ENCODE data around the gene SRD5A1. TPM values are rescaled to one million over a fixed set of nuclear protein-coding genes. Genes with fewer than 3 reads are reported as not detected.

SRD5A1 gene
- total and polyA plus RNA-seq, 7 experiments from 2014 or later, result 2.9 to 11.9 (median 6.3) TPM

DNA sequence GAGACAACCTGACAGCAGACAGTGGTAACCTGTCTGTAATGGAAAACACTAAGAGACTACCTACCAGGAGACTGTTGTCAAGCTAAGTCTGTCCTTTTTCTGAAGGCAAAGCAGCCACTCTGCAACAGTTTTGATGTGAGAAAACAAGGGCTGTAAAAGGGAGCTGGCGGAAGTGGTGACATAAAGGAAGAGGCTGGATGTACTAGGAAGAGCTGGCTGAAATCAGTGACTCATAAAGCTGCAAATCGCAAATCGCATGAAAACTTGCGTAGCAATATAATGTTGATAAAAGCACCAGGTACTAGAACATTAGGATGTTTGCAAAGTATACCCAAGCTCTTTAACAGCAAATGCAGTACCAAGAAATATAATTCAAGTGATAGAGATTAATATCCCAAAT is 1.8 kb upstream of the SRD5A1 start:
- intact Hi-C loops (cut with micrococcal nuclease), result loop anchor here (5.0 kb wide), 2 partner anchors 1236 to 1826 kb away; partner anchors contain the start of genes FASTKD3 (in 1 of the 2) and MTRR (in 1 of the 2)
- CTCF ChIA-PET, result interaction anchor here (1.6 kb wide), 1 partner anchor 114 kb away, joined by 4 read pairs; no protein-coding TSS in a partner anchor
- no peaks in the 10 kb centered on the region for H3K27me3 ChIP-seq (ENCODE audit: control insufficient read depth in 2 of 2, insufficient read depth in 2 of 2, low read length in 2 of 2)
- Mint-ChIP-seq H3K27ac (peak overlapping the region in 8 of 9 donors; percentile 23 to 96 (median 76)), H3K4me1 (peaks cover 33 to 59% (median 52%) of the 10 kb centered on the region in 7 donors), H3K27me3 (no peaks in the 10 kb centered on the region), H3K9me3 (no peaks in the 10 kb centered on the region), H3K4me3 (peak overlapping the region; percentile 71 to 98 (median 93)), H3K36me3 (peaks cover 2 to 37% (median 15%) of the 10 kb centered on the region in 5 donors)
- H3K4me1 ChIP-seq (ENCODE audit: control insufficient read depth in 2 of 2, insufficient read depth in 2 of 2, low read length in 2 of 2), result peaks cover 15 to 22% of the 10 kb centered on the region in 2 donors
- no peak for DNase-seq
- H3K36me3 ChIP-seq (ENCODE audit: control insufficient read depth in 2 of 3, insufficient read depth in 3 of 3, low read length in 3 of 3), result peaks cover 4 to 32% (median 11%) of the 10 kb centered on the region in 3 experiments
- H3K27ac ChIP-seq (ENCODE audit: low read depth, low read length), result no peak overlapping the region
- H3K4me3 ChIP-seq (ENCODE audit: low read length), result peak overlapping the region; percentile 92
- H3K9me3 ChIP-seq (ENCODE audit: control insufficient read depth in 2 of 3, low read length in 3 of 3), result no peaks in the 10 kb centered on the region
- POLR2A ChIA-PET, result interaction anchor here (2.2 kb wide), 1 partner anchor 91 kb away, joined by 6 read pairs; no protein-coding TSS in a partner anchor
- no peak for ATAC-seq

DNA sequence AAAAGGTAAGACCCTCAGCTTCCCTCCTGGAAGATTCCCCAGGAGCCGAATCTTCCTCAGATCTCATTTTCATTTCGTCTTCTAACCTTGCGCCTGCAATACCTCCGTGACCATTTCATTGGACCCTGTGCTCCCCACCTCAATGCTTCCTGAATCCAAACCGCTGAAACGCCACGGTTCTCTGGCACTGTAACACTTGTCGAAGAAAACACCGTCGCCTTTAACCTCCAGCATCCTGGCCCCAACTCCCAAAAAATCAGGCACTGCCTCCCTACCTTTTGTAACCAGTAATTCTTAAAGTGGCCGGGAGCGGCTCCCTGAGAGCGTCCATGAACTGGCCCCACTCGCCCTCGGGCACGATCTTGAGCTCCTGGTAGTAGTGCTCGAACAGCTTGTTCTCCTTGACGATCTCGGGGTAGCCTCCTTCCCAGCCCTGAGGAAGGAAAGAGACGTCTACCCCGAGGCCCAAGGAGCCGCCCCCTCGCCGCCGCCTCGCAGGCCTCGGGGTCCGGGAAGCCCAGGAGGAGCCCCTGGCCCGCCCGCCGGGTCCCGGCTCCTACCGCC is 834 bp upstream of the SRD5A1 start:
- Histone ChIP-seq H3K4me1 (ENCODE audit: control insufficient read depth in 2 of 2, insufficient read depth in 2 of 2, low read length in 2 of 2) (peaks cover 15 to 22% of the 10 kb centered on the region in 2 donors), H3K36me3 (ENCODE audit: control insufficient read depth in 2 of 3, insufficient read depth in 3 of 3, low read length in 3 of 3) (peaks cover 4 to 27% (median 11%) of the 10 kb centered on the region in 3 experiments), H3K9me3 (ENCODE audit: control insufficient read depth in 2 of 3, low read length in 3 of 3) (no peaks in the 10 kb centered on the region), H3K4me3 (ENCODE audit: low read length) (peak overlapping the region; percentile 92), H3K27me3 (ENCODE audit: control insufficient read depth in 2 of 2, insufficient read depth in 2 of 2, low read length in 2 of 2) (no peaks in the 10 kb centered on the region), H3K27ac (ENCODE audit: low read depth, low read length) (peak overlapping the region; percentile 83)
- CTCF ChIA-PET, result interaction anchor here (0.8 to 1.6 kb wide), 5 partner anchors 84 to 277 kb away, joined by 3 to 4 read pairs (median 3); no protein-coding TSS in a partner anchor
- intact Hi-C loops (cut with micrococcal nuclease), result loop anchor here (2.0 to 5.0 kb wide), 6 partner anchors 196 to 1825 kb away; partner anchors contain the start of genes FASTKD3 (in 2 of the 2) and MTRR (in 2 of the 2)
- peak overlapping the region; percentile 76 to 99 (median 92) for H3K27ac Mint-ChIP-seq
- H3K27me3 Mint-ChIP-seq, result no peaks in the 10 kb centered on the region
- DNase-seq, result no peak
- peaks cover 0 to 32% (median 12%) of the 10 kb centered on the region in 5 donors for H3K36me3 Mint-ChIP-seq
- no peak for ATAC-seq
- peaks cover 30 to 55% (median 49%) of the 10 kb centered on the region in 7 donors for H3K4me1 Mint-ChIP-seq
- POLR2A ChIA-PET, result interaction anchor here (0.7 to 2.2 kb wide), 10 partner anchors 9 to 1239 kb away, joined by 4 to 13 read pairs (median 6); partner anchors contain the start of genes ICE1, MED10 and TENT4A
- H3K4me3 Mint-ChIP-seq, result peak overlapping the region; percentile 89 to 98 (median 95)
- no peaks in the 10 kb centered on the region for H3K9me3 Mint-ChIP-seq

DNA sequence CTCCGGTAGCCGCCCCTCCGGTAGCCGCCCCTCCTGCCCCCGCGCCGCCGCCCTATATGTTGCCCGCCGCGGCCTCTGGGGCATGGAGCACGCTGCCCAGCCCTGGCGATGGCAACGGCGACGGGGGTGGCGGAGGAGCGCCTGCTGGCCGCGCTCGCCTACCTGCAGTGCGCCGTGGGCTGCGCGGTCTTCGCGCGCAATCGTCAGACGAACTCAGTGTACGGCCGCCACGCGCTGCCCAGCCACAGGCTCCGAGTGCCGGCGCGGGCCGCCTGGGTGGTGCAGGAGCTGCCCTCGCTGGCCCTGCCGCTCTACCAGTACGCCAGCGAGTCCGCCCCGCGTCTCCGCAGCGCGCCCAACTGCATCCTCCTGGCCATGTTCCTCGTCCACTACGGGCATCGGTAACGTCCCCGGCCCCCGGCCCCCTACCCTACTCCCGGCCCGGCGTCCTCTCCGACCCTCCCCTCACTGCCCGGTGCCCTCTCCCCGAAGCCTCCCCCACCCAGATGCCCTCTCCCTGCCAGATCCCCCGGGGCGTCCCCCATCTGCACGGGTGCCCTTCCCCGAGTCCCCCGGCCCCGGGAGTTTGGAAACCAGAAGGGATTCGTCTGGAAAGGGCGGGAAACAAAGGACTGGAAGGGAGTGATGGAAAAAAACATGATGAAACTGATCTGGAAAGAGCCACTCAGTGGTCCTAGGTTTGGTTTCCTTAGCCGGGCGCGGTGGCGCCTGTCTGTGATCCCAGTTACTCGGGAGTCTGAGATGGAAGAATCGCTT is 417 bp downstream of the SRD5A1 start:
- H3K36me3 Mint-ChIP-seq, result peaks cover 0 to 30% (median 12%) of the 10 kb centered on the region in 5 donors
- no peaks in the 10 kb centered on the region for H3K27me3 ChIP-seq (ENCODE audit: control insufficient read depth in 2 of 2, insufficient read depth in 2 of 2, low read length in 2 of 2)
- peak overlapping the region; percentile 83 for H3K27ac ChIP-seq (ENCODE audit: low read depth, low read length)
- peak overlapping the region; percentile 88 to 98 (median 95) for H3K4me3 Mint-ChIP-seq
- H3K4me3 ChIP-seq (ENCODE audit: low read length), result peak overlapping the region; percentile 92
- ChIA-PET CTCF (interaction anchor here (0.7 to 1.1 kb wide), 4 partner anchors 20 to 278 kb away, joined by 3 read pairs; no protein-coding TSS in a partner anchor), POLR2A (interaction anchor here (0.7 to 2.2 kb wide), 10 partner anchors 10 to 1238 kb away, joined by 4 to 13 read pairs (median 6); partner anchors contain the start of genes ICE1, MED10 and TENT4A)
- intact Hi-C loops (cut with micrococcal nuclease), result loop anchor here (1.0 to 5.0 kb wide), 12 partner anchors 80 to 1824 kb away; partner anchors contain the start of genes FASTKD3 (in 2 of the 2), MED10 (in 2 of the 2), MTRR (in 2 of the 2) and TENT4A (in 2 of the 2)
- peaks cover 0 to 18% (median 5%) of the 10 kb centered on the region in 3 experiments for H3K36me3 ChIP-seq (ENCODE audit: control insufficient read depth in 2 of 3, insufficient read depth in 3 of 3, low read length in 3 of 3)
- ATAC-seq, result peak; percentile 61
- H3K4me1 ChIP-seq (ENCODE audit: control insufficient read depth in 2 of 2, insufficient read depth in 2 of 2, low read length in 2 of 2), result peaks cover 15 to 22% of the 10 kb centered on the region in 2 donors
- no peaks in the 10 kb centered on the region for H3K9me3 Mint-ChIP-seq
- DNase-seq, result peak in 3 of 9 donors; percentile 3 to 51 (median 20)
- H3K4me1 Mint-ChIP-seq, result peaks cover 34 to 50% (median 41%) of the 10 kb centered on the region in 7 donors
- no peaks in the 10 kb centered on the region for H3K9me3 ChIP-seq (ENCODE audit: control insufficient read depth in 2 of 3, low read length in 3 of 3)
- H3K27ac Mint-ChIP-seq, result peak overlapping the region in 7 of 9 donors; percentile 41 to 98 (median 88)
- no peaks in the 10 kb centered on the region for H3K27me3 Mint-ChIP-seq

DNA sequence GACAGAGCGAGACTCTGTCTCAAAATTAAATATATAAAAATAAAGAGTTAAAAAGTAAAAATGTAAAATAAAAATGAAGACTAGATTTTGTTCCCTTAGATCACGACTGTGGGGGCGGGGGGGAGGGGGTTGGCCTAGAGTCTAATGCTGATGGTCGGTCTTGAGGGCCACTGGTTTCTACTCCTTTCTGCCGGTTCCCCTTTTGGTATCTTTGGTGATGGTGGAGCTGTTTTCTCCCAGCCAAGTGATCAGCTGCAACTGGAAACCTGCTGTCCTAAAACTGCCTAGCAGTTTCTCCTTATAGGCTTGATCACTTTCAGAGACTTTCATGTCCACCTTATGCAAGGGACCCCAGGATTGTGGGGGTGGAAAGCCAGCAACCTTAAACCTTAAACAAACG is 1.1 kb downstream of the SRD5A1 start:
- intact Hi-C loops (cut with micrococcal nuclease), result loop anchor here (5.0 kb wide), 2 partner anchors 1233 to 1823 kb away; partner anchors contain the start of genes FASTKD3 (in 1 of the 2) and MTRR (in 1 of the 2)
- no peak for ATAC-seq
- H3K36me3 Mint-ChIP-seq, result peaks cover 0 to 25% (median 12%) of the 10 kb centered on the region in 5 donors
- no peaks in the 10 kb centered on the region for H3K9me3 ChIP-seq (ENCODE audit: control insufficient read depth in 2 of 3, low read length in 3 of 3)
- peak overlapping the region; percentile 88 to 98 (median 95) for H3K4me3 Mint-ChIP-seq
- peak overlapping the region in 5 of 9 donors; percentile 25 to 88 (median 65) for H3K27ac Mint-ChIP-seq
- no peak overlapping the region for H3K4me3 ChIP-seq (ENCODE audit: low read length)
- H3K27me3 Mint-ChIP-seq, result no peaks in the 10 kb centered on the region
- H3K9me3 Mint-ChIP-seq, result no peaks in the 10 kb centered on the region
- CTCF ChIA-PET, result no interaction called here
- H3K27me3 ChIP-seq (ENCODE audit: control insufficient read depth in 2 of 2, insufficient read depth in 2 of 2, low read length in 2 of 2), result no peaks in the 10 kb centered on the region
- H3K4me1 Mint-ChIP-seq, result peaks cover 31 to 47% (median 39%) of the 10 kb centered on the region in 7 donors
- POLR2A ChIA-PET, result no interaction called here
- DNase-seq, result no peak
- H3K27ac ChIP-seq (ENCODE audit: low read depth, low read length), result no peak overlapping the region
- peaks cover 15 to 22% of the 10 kb centered on the region in 2 donors for H3K4me1 ChIP-seq (ENCODE audit: control insufficient read depth in 2 of 2, insufficient read depth in 2 of 2, low read length in 2 of 2)
- peaks cover 0 to 12% (median 5%) of the 10 kb centered on the region in 3 experiments for H3K36me3 ChIP-seq (ENCODE audit: control insufficient read depth in 2 of 3, insufficient read depth in 3 of 3, low read length in 3 of 3)

DNA sequence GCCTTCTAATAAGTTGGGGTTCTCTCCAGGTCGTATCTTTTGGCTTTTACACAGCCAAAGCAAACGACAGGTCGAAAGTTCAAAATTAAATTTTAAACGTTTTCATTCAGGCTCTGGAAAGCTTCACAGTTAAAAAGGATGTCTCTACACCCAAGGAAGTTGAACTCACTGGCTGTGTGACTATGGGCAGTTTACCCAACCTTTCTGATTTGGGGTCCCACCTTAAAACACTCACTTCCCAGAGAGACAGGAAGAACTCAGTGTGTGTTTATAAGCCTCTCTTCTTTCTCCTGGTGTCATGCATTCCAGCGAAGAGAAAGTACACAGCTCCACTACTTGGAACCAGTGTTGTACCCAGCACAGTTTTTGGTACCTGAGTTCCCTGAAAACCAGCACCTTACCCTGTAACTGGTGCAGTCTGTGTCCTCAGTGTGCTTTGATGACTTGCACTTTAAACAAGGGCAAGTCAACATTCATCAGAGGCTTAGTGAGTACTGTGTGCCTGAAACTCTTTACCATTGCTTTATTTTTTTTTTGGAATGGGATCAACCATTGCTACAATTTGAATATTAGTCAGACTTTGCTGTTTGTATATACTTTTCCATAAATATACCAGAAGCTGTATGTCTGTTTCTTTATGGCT is 1.7 kb downstream of the SRD5A1 start:
- Histone ChIP-seq H3K9me3 (ENCODE audit: control insufficient read depth in 2 of 3, low read length in 3 of 3) (no peaks in the 10 kb centered on the region), H3K27me3 (ENCODE audit: control insufficient read depth in 2 of 2, insufficient read depth in 2 of 2, low read length in 2 of 2) (no peaks in the 10 kb centered on the region), H3K4me1 (ENCODE audit: control insufficient read depth in 2 of 2, insufficient read depth in 2 of 2, low read length in 2 of 2) (peaks cover 15 to 22% of the 10 kb centered on the region in 2 donors), H3K4me3 (ENCODE audit: low read length) (no peak overlapping the region), H3K27ac (ENCODE audit: low read depth, low read length) (no peak overlapping the region), H3K36me3 (ENCODE audit: control insufficient read depth in 2 of 3, insufficient read depth in 3 of 3, low read length in 3 of 3) (peaks cover 0 to 6% (median 5%) of the 10 kb centered on the region in 3 experiments)
- H3K36me3 Mint-ChIP-seq, result peaks cover 0 to 21% (median 9%) of the 10 kb centered on the region in 5 donors
- DNase-seq (no peak), ATAC-seq (no peak)
- no peak overlapping the region for H3K27ac Mint-ChIP-seq
- POLR2A ChIA-PET, result no interaction called here
- H3K27me3 Mint-ChIP-seq, result no peaks in the 10 kb centered on the region
- peak overlapping the region in 9 of 10 donors; percentile 18 to 98 (median 82) for H3K4me3 Mint-ChIP-seq
- H3K4me1 Mint-ChIP-seq, result peaks cover 25 to 41% (median 33%) of the 10 kb centered on the region in 7 donors
- CTCF ChIA-PET, result interaction anchor here (0.5 to 0.6 kb wide), 2 partner anchors 16 to 110 kb away, joined by 3 to 4 read pairs; no protein-coding TSS in a partner anchor
- no peaks in the 10 kb centered on the region for H3K9me3 Mint-ChIP-seq
- intact Hi-C loops (cut with micrococcal nuclease), result loop anchor here (5.0 kb wide), 2 partner anchors 1232 to 1822 kb away; partner anchors contain the start of genes FASTKD3 (in 1 of the 2) and MTRR (in 1 of the 2)
